Measurements from ENCODE around the gene SLC5A9.
"Not testable (repeated sequence)": the region's sequence is repeated elsewhere in the genome, so short reads cannot be mapped to it uniquely, and the experiment has no call there.

SLC5A9 gene

DNA sequence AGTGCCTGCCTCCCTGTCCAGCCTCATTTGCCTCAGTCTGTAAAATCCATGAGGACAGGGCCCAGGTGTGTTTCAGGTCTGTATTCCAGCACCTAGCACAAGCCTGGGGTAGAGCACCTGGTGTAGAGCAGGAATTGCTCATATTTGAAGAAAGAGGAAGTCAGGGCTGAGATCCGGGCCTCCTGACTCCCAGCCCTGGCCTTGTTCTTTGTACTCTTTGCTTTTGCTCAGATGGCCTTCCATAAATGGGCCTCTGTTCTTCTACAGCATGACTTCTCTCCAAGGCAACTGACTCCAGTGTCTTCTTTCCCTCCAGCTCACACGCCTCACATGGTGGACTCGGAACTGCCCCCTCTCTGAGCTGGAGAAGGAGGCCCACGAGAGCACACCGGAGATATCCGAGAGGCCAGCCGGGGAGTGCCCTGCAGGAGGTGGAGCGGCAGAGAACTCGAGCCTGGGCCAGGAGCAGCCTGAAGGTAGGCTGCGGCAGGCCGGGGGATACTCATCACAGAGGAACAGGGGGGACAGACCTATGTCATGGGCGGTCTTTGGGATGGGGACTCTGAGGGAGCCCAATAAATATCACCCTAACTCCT lies 19.7 kb downstream of the SLC5A9 start:
- DNase-seq (ENCODE audit: low read depth), result no peak

DNA sequence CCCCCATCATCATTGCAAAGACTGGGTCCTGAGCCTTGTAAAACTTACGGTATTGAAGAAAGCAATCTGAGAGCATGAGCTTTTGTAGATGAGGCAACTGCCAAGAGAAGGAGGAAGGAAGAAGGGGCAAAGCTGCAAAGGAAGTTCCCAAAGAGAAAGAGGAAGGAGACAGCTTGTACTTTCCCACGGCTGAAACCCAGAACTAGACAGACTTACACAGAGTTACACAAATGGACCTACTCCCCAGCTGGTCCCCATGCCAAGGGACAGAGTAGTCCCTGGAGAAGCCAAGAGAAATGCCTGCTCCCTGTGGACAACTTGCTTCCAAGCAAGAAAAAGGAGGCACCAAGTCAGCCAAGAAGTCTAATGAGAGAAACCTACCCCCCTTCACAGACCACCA lies 22.6 kb downstream of the SLC5A9 start:
- DNase-seq (ENCODE audit: low read depth), result no peak

GRCh38 chr1:48246727-48247126 lies 24.2 kb downstream of the SLC5A9 start:
- DNase-seq (ENCODE audit: low read depth), result no peak

DNA sequence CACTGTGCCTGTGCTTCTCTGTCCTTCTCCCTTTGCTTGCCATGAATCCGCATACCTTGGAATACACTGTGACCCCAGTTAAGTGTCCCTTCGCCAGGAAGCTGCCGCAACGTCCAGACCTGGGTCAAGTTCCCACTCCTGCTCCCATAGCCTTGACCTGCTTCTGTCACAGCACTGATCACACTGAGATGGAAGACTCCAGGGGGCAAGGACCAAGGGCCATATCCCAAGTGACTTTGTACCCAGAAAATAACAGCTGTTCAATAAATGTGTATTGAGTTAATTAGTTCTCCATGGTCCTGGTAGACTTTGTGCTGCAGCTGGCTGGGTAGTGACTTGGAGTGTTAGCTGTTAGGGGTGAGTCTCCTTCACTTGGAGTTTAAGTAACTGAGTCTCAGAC lies 25.8 kb downstream of the SLC5A9 start:
- no peak for DNase-seq (ENCODE audit: low read depth)

GRCh38 chr1:48249868-48250267 lies 27.4 kb downstream of the SLC5A9 start:
- DNase-seq (ENCODE audit: low read depth), result no peak

GRCh38 chr1:48250572-48250971 lies 28.1 kb downstream of the SLC5A9 start:
- DNase-seq (ENCODE audit: low read depth), result no peak

DNA sequence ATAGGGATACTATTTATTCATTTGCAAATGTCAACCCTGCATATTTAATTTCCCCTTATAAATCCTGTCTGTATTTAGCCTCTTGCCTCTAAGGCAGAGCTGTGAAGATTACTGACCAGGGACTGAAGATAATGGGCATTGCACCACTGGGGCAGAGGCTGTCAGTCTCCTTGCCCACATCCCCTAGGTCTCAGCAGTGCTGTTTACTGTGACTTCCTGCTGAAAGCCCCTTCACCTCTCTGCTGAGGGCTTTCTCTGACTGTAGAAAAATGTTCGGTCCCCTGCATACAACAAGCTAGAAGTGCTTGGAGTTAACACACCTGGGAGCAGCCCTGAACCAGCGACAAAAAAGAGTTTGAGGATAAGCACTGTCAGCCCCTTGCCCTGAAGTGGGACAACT lies 28.8 kb downstream of the SLC5A9 start:
- no peak for DNase-seq (ENCODE audit: low read depth)

DNA sequence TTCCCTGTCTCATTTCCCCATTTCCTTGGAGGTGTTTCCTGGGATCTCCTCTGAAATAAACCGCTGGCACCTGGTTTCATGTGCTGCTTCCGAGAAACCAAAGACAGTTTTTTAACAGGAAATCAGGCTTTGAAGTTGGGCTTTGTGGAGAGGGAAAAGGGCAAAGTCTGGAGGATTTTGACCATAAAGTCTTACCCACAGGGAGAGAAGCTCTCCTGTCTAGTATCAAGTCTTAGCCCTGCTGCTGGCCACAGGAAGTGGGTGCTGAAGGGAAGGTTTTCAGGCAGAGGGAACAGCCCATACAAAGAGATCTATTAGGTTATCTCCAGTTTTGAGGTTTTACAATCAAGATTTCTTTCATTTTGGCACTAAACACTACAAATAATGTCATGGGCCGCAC lies 29.3 kb downstream of the SLC5A9 start:
- no peak for DNase-seq (ENCODE audit: low read depth)

GRCh38 chr1:48254254-48254653 lies 31.7 kb downstream of the SLC5A9 start:
- no peak for DNase-seq (ENCODE audit: low read depth)

DNA sequence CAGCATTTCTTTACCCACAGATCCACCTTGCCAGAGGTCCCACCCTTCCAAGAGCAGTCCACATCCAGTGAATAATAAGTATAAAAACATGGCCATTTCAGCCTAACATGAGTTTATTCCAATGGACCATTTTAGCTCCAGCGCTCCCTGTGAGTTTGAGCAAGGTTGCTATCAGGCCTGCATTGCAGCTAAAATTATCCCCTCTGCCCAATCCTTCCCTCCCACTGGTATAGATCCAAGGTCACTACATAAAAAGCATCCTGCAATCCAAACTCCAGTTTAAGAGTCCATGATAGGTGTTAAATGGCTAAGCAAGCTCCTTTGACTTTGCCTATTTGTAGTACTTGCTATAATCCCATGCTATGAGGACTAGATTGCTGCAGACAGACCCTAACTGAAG lies 35.6 kb downstream of the SLC5A9 start:
- DNase-seq (ENCODE audit: low read depth), result no peak

DNA sequence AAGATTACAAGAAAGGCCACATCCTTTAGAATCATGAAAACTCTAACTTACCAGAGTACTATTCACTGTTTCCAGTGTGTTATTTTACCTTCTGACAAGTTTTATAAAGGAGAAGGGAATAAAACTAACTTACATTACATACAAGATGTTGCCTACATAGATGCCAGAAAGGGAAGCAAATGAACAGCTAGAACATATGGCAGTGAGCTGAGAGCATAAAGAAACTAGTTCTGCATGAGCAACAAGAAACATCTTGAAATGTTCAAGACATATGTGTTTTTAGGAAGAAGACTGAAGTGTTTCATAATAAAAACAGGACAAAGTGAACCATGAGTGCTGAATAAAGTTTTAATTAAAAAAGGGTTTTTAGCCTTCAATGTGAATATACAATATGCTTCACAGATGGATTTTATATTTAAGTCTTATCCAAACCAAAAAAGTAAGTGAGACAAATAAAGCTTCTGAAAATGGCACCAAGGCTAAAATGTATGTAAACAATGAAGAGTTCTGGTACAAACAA lies 39.4 kb downstream of the SLC5A9 start:
- no peak for DNase-seq (ENCODE audit: low read depth)

- no peak for DNase-seq (ENCODE audit: low read depth)
Measured at GRCh38 chr1:48263041-48263440, 40.5 kb downstream of the SLC5A9 start.

DNA sequence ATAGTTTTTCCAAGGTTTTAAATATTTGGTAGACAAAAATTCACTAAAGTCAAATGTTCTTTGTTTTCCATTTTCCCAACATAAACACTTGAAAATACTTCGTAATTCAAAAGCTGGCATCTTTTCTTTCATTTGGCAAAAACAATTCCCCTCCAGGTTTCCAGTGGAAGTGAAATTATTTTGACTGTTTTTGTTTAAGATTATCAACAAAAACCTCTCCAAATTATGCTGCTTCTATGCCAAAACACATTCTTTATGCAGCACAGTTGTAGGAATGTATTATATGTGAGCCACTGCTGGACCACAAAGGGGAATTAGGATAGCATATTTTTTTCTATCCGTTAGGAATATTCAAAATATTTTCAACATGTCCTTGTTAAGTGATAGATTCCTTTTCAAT lies 44.1 kb downstream of the SLC5A9 start:
- DNase-seq (ENCODE audit: low read depth), result no peak

- not testable (repeated sequence) for DNase-seq (ENCODE audit: low read depth)
Measured at GRCh38 chr1:48277437-48277836, 54.9 kb downstream of the SLC5A9 start.

DNA sequence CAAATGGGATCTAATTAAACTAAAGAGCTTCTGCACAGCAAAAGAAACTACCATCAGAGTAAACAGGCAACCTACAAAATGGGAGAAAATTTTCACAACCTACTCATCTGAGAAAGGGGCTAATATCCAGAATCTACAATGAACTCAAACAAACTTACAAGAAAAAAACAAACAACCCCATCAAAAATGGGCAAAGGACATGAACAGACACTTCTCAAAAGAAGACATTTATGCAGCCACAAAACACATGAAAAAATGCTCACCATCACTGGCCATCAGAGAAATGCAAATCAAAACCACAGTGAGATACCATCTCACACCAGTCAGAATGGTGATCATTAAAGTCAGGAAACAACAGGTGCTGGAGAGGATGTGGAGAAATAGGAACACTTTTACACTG lies 59.8 kb downstream of the SLC5A9 start:
- DNase-seq (ENCODE audit: low read depth), result not testable (repeated sequence)

DNA sequence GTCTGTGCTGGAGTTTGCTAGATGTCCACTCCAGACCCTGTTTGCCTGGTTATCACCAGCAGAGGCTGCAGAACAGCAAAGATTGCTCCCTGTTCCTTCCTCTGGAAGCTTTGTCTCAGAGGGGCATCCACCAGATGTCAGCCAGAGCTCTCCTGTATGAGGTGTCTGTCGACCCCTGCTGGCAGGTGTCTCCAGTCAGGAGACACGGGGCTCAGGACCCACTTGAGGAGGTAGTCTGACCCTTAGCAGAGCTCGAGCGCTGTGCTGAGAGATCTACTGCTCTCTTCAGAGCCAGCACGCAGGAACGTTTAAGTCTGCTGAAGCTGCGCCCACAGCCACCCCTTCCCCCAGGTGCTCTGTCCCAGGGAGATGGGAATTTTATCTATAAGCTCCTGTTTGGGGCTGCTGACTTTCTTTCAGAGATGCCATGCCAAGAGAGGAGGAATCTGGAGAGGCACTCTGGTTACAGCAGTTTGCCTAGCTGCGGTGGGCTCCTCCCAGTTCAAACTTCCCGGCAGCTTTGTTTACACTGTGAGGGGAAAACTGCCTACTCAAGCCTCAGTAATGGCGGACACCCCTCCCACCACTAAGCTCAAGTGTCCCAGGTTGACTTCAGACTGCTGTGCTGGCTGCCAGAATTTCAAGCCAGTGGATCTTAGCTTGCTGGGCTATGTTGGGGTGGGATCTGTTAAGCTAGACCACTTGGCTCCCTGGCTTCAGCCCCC lies 62.3 kb downstream of the SLC5A9 start:
- DNase-seq (ENCODE audit: low read depth), result not testable (repeated sequence)

DNA sequence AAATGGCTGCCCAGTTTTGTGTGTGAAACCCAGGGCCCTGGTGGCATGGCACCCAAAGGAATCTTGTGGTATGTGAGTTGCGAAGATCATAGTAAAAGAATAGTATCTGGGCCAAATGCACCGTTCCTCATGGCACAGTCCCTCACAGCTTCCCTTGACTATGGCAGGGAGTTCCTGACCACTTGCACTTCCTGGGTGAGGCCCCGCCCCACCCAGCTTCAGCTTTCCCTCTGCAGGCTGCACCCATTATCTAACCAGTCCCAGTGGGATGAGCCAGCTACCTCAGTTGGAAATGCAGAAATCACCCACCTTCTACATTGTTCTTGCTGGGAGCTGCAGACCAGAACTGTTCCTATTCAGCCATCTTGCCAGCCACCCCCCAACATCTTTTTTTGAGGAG lies 63.0 kb downstream of the SLC5A9 start:
- DNase-seq (ENCODE audit: low read depth), result no peak

- DNase-seq (ENCODE audit: low read depth), result no peak
Measured at GRCh38 chr1:48291421-48291820, 68.9 kb downstream of the SLC5A9 start.

DNA sequence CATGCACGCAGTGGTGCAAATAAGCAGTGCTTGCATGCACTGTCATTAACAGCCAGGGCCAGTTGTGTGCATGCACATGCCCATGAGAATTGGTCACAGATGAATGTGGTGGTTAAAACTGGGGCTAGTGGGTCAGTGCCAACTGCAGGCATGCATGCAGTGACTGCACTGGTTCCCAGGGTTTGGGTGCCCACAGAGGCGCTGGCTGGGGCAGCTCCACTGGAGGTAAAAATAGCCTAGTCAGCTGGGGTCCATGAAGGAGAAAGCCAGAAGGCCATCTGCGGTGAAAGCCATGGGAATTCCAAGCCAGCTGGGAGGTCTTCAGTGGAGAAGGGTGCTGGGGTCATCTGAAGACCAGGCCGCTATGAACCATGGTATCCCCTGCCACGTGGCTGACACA lies 70.2 kb downstream of the SLC5A9 start:
- no peak for DNase-seq (ENCODE audit: low read depth)

- DNase-seq (ENCODE audit: low read depth), result not testable (repeated sequence)
Measured at GRCh38 chr1:48294094-48294493, 71.6 kb downstream of the SLC5A9 start.

GRCh38 chr1:48294656-48295055 lies 72.1 kb downstream of the SLC5A9 start:
- no peak for DNase-seq (ENCODE audit: low read depth)
